Tibial nerve (tissue), 4 donors: ENCODE results near the gene PLAC9. TPM values are rescaled to one million over a fixed set of nuclear protein-coding genes. Genes with fewer than 3 reads are reported as not detected.

ENCODE experiments used
- DNase-seq, 2 donors: peaks; one replicate each; pipeline ENCODE4 v3.0.0-alpha.2; 2019; ENCODE audit warnings: low spot score in 2 of 2
- H3K27ac ChIP-seq, 4 donors: fragments of 200-600 bp; sonication (generic) in 3 of 4; one replicate each; pipeline ENCODE4 v1.5.1; 2017 to 2019; ENCODE audit warnings: mild to moderate bottlenecking in 1 of 4
- H3K27me3 ChIP-seq, 2 donors: fragments of 200-600 bp; sonication (generic) in 1 of 2; one replicate each; pipeline versions ENCODE4 v1.5.1 to v1.6.0; 2017 to 2019
- H3K36me3 ChIP-seq, 3 donors: fragments of 200-600 bp; sonication (generic); one replicate each; pipeline ENCODE4 v1.5.1; 2018 to 2019
- H3K4me1 ChIP-seq, 4 donors: fragments of 200-600 bp; sonication (generic) in 3 of 4; one replicate each; pipeline ENCODE4 v1.5.1; 2017 to 2019
- H3K4me3 ChIP-seq, 4 donors: fragments of 200-600 bp; sonication (generic) in 3 of 4; one replicate each; pipeline ENCODE4 v1.5.1; 2017 to 2019; ENCODE audit warnings: mild to moderate bottlenecking in 1 of 4, moderate library complexity in 1 of 4
- H3K9me3 ChIP-seq, 4 donors: fragments of 200-600 bp; sonication (generic) in 3 of 4; one replicate each; pipeline ENCODE4 v1.5.1; 2017 to 2019
- EP300 ChIP-seq, 2 donors: sonication (generic); formaldehyde crosslinking; IDR thresholded peaks; one replicate each; pipeline ENCODE4 v1.6.1; 2017; ENCODE audit warnings: antibody characterized with exemption in 2 of 2, mild to moderate bottlenecking in 1 of 2
- POLR2A ChIP-seq, 2 donors: fragments of 450-650 bp; IDR thresholded peaks; one replicate each; pipeline ENCODE4 v1.6.1; 2017; ENCODE audit warnings: antibody characterized with exemption in 2 of 2, mild to moderate bottlenecking in 2 of 2, moderate library complexity in 2 of 2
- WGBS, 2 donors: methylation state at CpG; one replicate each; pipeline ENCODE4 v1.1.5; 2018; 5-methylcytosine and 5-hydroxymethylcytosine counted together
- total RNA-seq, 4 donors: library from RNA; depleted of rRNA; stranded (reverse); fragments of >200 nt; gene quantifications; one replicate each; pipeline ENCODE4 v1.1.0, GENCODE V29; 2016
- TF ChIP-seq, protein P1 (sequence below), 5 experiments: fragments of 200-600 bp in 3 of 5; fragments of 450-650 bp in 2 of 5; sonication (generic) in 3 of 5; IDR thresholded peaks; one replicate each; pipeline ENCODE4 v1.5.1; 2016 to 2019; ENCODE audit warnings: antibody characterized with exemption in 5 of 5, mild to moderate bottlenecking in 3 of 5, moderate library complexity in 2 of 5

PLAC9 gene
- total RNA-seq, 4 donors from 2014 or later = 63.3 to 199 (median 140) TPM

DNA sequence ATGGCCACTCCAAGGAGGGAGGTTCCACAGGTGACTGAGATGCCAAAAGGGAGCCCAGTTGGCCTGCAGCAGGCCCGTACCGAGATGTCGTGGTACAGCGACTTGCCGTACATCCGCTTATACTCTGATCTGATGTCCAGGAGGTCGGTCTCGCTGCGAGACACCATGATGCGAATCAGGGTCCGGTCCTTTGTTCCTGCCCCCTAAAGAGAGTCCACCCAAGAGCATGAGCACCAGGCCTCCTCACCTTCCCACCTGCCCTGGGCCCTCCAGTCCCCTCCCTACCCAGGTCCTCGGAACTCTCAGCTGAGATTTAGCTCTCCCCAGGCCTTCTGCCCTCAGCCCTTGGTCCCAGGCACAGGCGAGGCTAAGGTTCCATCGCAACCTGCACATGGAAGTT is 25.0 kb downstream of the PLAC9 start:
- TF ChIP-seq, protein P1, sequence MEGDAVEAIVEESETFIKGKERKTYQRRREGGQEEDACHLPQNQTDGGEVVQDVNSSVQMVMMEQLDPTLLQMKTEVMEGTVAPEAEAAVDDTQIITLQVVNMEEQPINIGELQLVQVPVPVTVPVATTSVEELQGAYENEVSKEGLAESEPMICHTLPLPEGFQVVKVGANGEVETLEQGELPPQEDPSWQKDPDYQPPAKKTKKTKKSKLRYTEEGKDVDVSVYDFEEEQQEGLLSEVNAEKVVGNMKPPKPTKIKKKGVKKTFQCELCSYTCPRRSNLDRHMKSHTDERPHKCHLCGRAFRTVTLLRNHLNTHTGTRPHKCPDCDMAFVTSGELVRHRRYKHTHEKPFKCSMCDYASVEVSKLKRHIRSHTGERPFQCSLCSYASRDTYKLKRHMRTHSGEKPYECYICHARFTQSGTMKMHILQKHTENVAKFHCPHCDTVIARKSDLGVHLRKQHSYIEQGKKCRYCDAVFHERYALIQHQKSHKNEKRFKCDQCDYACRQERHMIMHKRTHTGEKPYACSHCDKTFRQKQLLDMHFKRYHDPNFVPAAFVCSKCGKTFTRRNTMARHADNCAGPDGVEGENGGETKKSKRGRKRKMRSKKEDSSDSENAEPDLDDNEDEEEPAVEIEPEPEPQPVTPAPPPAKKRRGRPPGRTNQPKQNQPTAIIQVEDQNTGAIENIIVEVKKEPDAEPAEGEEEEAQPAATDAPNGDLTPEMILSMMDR (IDR thresholded peaks at IDR 0.05) = no peak
- TF ChIP-seq EP300 (IDR thresholded peaks at IDR 0.05) (no peak), POLR2A (IDR thresholded peaks at IDR 0.05) (no peak)
- Histone ChIP-seq H3K27ac (peak overlapping the region in 3 of 4 donors; percentile 21 to 77 (median 71)), H3K4me1 (peaks cover 0 to 72% (median 15%) of the 10 kb centered on the region in 4 donors), H3K9me3 (no peaks in the 10 kb centered on the region), H3K4me3 (no peak overlapping the region), H3K27me3 (no peaks in the 10 kb centered on the region), H3K36me3 (peaks cover 0 to 93% (median 23%) of the 10 kb centered on the region in 3 donors)
- DNase-seq = no peak
- WGBS, 2 donors = 93 to 97% methylated on average over 14 of the region's 14 CpGs

DNA sequence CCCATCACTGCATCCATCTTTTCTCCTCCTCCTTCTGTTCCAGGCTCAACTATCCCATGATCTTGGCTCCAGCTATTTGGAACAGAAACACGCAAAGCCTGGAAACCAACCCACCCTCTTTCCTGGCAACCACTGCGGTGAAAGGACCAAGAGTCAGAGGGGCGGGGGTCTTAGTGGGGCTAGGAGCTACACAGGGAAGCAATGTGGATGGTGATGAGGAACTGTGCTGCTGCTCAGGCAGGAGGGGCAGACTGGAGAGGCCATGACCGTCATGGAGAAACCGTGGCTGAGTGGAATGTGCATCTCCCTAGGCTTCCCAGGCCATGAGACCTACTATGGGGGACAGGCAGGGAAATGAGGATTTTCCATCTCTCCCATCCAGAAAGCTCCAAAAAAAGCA is 25.6 kb downstream of the PLAC9 start:
- H3K4me1 ChIP-seq = peaks cover 0 to 78% (median 18%) of the 10 kb centered on the region in 4 donors
- no peaks in the 10 kb centered on the region for H3K27me3 ChIP-seq
- no peak overlapping the region for H3K4me3 ChIP-seq
- peak overlapping the region in 3 of 4 donors; percentile 21 to 77 (median 71) for H3K27ac ChIP-seq
- peaks cover 0 to 93% (median 25%) of the 10 kb centered on the region in 3 donors for H3K36me3 ChIP-seq
- 71 to 73% methylated on average over 5 of the region's 5 CpGs for WGBS, 2 donors
- DNase-seq = no peak
- TF ChIP-seq EP300 (IDR thresholded peaks at IDR 0.05) = no peak
- TF ChIP-seq, protein P1 (IDR thresholded peaks at IDR 0.05) = no peak
- TF ChIP-seq POLR2A (IDR thresholded peaks at IDR 0.05) = no peak
- no peaks in the 10 kb centered on the region for H3K9me3 ChIP-seq

DNA sequence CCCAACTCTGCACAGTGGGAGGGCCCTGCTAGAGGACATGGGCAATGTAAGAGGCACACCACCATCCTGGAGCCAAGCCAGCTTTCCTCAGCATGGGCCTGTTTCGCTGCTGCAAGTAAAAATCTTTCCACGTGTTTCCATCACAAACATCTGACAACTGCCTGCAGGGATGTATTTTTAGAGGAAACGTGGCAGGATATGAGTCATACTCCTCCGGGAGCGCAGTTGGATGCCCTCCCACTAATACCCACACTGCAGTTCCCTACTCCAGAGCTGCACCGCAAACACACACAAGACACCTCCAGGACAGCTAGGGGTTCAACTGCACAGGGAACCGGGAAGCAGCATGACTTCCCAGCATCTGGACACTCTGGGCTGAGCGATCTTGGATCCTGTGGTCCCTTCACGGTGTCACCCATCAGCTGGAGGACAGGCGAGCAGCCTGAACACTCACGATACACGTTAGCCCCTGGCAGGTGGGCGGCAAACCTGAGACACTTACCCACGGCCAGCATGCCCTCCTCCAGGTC is 26.1 kb downstream of the PLAC9 start:
- H3K4me3 ChIP-seq = no peak overlapping the region
- DNase-seq = peak; percentile 73 to 88
- TF ChIP-seq, protein P1 (IDR thresholded peaks at IDR 0.05) = no peak
- TF ChIP-seq EP300 (IDR thresholded peaks at IDR 0.05) = peak; percentile 49 to 87
- peaks cover 0 to 93% (median 27%) of the 10 kb centered on the region in 3 donors for H3K36me3 ChIP-seq
- H3K27me3 ChIP-seq = no peaks in the 10 kb centered on the region
- 32 to 38% methylated on average over 13 to 14 of the region's 14 CpGs for WGBS, 2 donors
- H3K9me3 ChIP-seq = no peaks in the 10 kb centered on the region
- peak overlapping the region in 3 of 4 donors; percentile 29 to 85 (median 77) for H3K27ac ChIP-seq
- H3K4me1 ChIP-seq = peaks cover 0 to 83% (median 22%) of the 10 kb centered on the region in 4 donors

DNA sequence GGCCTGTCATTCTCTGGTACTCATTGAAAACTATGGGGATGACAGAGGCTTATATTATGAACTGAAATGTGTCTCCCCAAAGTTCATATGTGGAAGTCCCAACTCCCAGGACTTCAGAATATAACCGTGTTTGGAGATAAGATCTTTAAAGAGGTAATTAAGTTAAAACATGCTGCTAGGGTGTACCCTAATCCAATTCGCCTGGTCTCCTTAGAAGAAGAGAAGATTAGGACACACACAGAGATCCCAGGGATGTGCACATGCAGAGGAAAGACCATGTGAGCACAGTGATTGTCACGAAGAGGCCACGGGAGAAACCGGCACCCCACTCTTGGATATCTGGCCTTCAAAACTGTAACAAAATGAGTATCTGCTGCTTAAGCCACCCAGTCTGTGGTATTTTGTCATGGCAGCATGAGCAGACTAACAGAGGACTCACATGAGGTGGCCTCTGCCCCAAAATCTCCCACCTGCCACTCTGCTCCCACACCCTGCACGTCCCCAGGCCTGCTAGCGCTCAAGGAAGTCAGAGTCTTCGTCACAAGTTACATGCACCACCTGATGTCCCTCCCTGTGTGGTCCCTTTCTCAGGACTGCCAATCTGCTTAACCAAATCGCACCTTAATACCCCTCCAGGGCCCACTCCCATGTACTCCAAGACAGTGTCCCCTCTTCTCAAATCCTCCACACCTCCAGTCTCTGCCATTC is 26.8 kb downstream of the PLAC9 start:
- no peak for DNase-seq
- peak overlapping the region in 3 of 4 donors; percentile 29 to 85 (median 77) for H3K27ac ChIP-seq
- H3K27me3 ChIP-seq = no peaks in the 10 kb centered on the region
- WGBS, 2 donors = 82 to 90% methylated on average over 9 of the region's 9 CpGs
- TF ChIP-seq POLR2A (IDR thresholded peaks at IDR 0.05) = no peak
- no peak for TF ChIP-seq EP300 (IDR thresholded peaks at IDR 0.05)
- TF ChIP-seq, protein P1 (IDR thresholded peaks at IDR 0.05) = no peak
- H3K4me1 ChIP-seq = peaks cover 0 to 90% (median 28%) of the 10 kb centered on the region in 4 donors
- H3K4me3 ChIP-seq = no peak overlapping the region
- no peaks in the 10 kb centered on the region for H3K9me3 ChIP-seq
- H3K36me3 ChIP-seq = peaks cover 0 to 93% (median 24%) of the 10 kb centered on the region in 3 donors
